NCI-H345 treated with DMSO at 0.1 percent for 48 hours (cell line): ENCODE results near the gene NPB.
A peak's percentile ranks its signal among the peaks of the same experiment; 100 is the strongest.

Experiments
- DNase-seq: peaks from one replicate; lab custom pipeline; 2025; ENCODE audit not compliant: unreplicated experiment; lab: John Stamatoyannopoulos, UW

Gene NPB

GRCh38 chr17:81902023-81902652 lies at the start of gene NPB:
Gene NPB (plus strand): TSS chr17:81902238. CDS start chr17:81902278, 40 bp downstream.
- DNase-seq, result no peak

GRCh38 chr17:81854974-81855774 lies 46.9 kb upstream of the NPB start:
- no peak for DNase-seq

- DNase-seq, result no peak
Observed at GRCh38 chr17:81858170-81858966, 43.7 kb upstream of the NPB start.

- DNase-seq, result no peak
Observed at GRCh38 chr17:81858967-81859905, 42.8 kb upstream of the NPB start.

GRCh38 chr17:81859906-81860755 lies 41.9 kb upstream of the NPB start, which contains the start of gene P4HB:
Gene P4HB (minus strand): TSS chr17:81860535. CDS start chr17:81860471, 64 bp downstream.
- no peak for DNase-seq

GRCh38 chr17:81860756-81861568 lies 41.1 kb upstream of the NPB start:
- peak; percentile 100 for DNase-seq

GRCh38 chr17:81863123-81863675 lies 38.8 kb upstream of the NPB start:
- DNase-seq, result no peak

- no peak for DNase-seq
Observed at GRCh38 chr17:81863833-81864768, 37.9 kb upstream of the NPB start.

GRCh38 chr17:81865358-81865732 lies 36.7 kb upstream of the NPB start:
- DNase-seq, result no peak

GRCh38 chr17:81865733-81866439 lies 36.2 kb upstream of the NPB start:
- no peak for DNase-seq

GRCh38 chr17:81866440-81867169 lies 35.4 kb upstream of the NPB start:
- no peak for DNase-seq

GRCh38 chr17:81867170-81867990 lies 34.7 kb upstream of the NPB start:
- DNase-seq, result no peak

- DNase-seq, result no peak
Observed at GRCh38 chr17:81867991-81868673, 33.9 kb upstream of the NPB start.

- no peak for DNase-seq
Observed at GRCh38 chr17:81868674-81869220, 33.3 kb upstream of the NPB start.
